Tibial nerve (tissue), 4 donors: ENCODE measurements around the gene OSCP1.

Experiments
- EP300 ChIP-seq, 2 donors: sonication (generic); formaldehyde crosslinking; IDR thresholded peaks; one replicate each; pipeline ENCODE4 v1.6.1; 2017; ENCODE audit warnings: antibody characterized with exemption in 2 of 2, mild to moderate bottlenecking in 1 of 2
- TF ChIP-seq, protein P1 (sequence below), 5 experiments: fragments of 200-600 bp in 3 of 5; fragments of 450-650 bp in 2 of 5; sonication (generic) in 3 of 5; IDR thresholded peaks; one replicate each; pipeline ENCODE4 v1.5.1; 2016 to 2019; ENCODE audit warnings: antibody characterized with exemption in 5 of 5, mild to moderate bottlenecking in 3 of 5, moderate library complexity in 2 of 5

- TF ChIP-seq EP300 (IDR thresholded peaks at IDR 0.05): no peak
- TF ChIP-seq, protein P1, sequence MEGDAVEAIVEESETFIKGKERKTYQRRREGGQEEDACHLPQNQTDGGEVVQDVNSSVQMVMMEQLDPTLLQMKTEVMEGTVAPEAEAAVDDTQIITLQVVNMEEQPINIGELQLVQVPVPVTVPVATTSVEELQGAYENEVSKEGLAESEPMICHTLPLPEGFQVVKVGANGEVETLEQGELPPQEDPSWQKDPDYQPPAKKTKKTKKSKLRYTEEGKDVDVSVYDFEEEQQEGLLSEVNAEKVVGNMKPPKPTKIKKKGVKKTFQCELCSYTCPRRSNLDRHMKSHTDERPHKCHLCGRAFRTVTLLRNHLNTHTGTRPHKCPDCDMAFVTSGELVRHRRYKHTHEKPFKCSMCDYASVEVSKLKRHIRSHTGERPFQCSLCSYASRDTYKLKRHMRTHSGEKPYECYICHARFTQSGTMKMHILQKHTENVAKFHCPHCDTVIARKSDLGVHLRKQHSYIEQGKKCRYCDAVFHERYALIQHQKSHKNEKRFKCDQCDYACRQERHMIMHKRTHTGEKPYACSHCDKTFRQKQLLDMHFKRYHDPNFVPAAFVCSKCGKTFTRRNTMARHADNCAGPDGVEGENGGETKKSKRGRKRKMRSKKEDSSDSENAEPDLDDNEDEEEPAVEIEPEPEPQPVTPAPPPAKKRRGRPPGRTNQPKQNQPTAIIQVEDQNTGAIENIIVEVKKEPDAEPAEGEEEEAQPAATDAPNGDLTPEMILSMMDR (IDR thresholded peaks at IDR 0.05): no peak
These were observed 67.6 kb downstream of the OSCP1 start for GRCh38 chr1:36382669-36383068.
